ENCODE measurements around the gene NTM. TPM values are rescaled to one million over a fixed set of nuclear protein-coding genes. Genes with fewer than 3 reads are reported as not detected.

Gene NTM
- polyA plus RNA-seq (2012; ENCODE audit: insufficient read depth, insufficient read length, low read depth), result not detected

- no peaks in the 10 kb centered on the region for H3K9me3 ChIP-seq
- H3K36me3 ChIP-seq, result no peaks in the 10 kb centered on the region
- no peak for TF ChIP-seq CTCF (IDR thresholded peaks at IDR 0.05; ENCODE audit: low read depth, low read length)
- H3K4me1 ChIP-seq, result no peaks in the 10 kb centered on the region
- H3K27me3 ChIP-seq, result no peaks in the 10 kb centered on the region
- no peak for DNase-seq
- no peak within 1 kb of the TSS for H3K4me3 ChIP-seq (ENCODE audit: low read depth, low read length)
Measured at GRCh38 chr11:131370090-131370751, at the start of gene NTM. NTM (plus strand) TSS chr11:131370615.

GRCh38 chr11:131324921-131325570 lies 45.4 kb upstream of the NTM start:
- no peak for TF ChIP-seq CTCF (IDR thresholded peaks at IDR 0.05; ENCODE audit: low read depth, low read length)
- no peak for DNase-seq
- Histone ChIP-seq H3K36me3 (no peaks in the 10 kb centered on the region), H3K9me3 (peaks cover 2% of the 10 kb centered on the region), H3K4me3 (ENCODE audit: low read depth, low read length) (no peak overlapping the region), H3K4me1 (no peaks in the 10 kb centered on the region), H3K27me3 (no peaks in the 10 kb centered on the region)

GRCh38 chr11:131326829-131327228 lies 43.6 kb upstream of the NTM start:
- no peaks in the 10 kb centered on the region for H3K27me3 ChIP-seq
- no peak overlapping the region for H3K4me3 ChIP-seq (ENCODE audit: low read depth, low read length)
- TF ChIP-seq CTCF (IDR thresholded peaks at IDR 0.05; ENCODE audit: low read depth, low read length), result no peak
- no peaks in the 10 kb centered on the region for H3K4me1 ChIP-seq
- H3K9me3 ChIP-seq, result peaks cover 2% of the 10 kb centered on the region; the same call in 1 of the 2 replicates
- H3K36me3 ChIP-seq, result no peaks in the 10 kb centered on the region
- DNase-seq, result no peak

- Histone ChIP-seq H3K4me1 (no peaks in the 10 kb centered on the region), H3K4me3 (ENCODE audit: low read depth, low read length) (no peak overlapping the region), H3K9me3 (peaks cover 2% of the 10 kb centered on the region; the same call in 1 of the 2 replicates), H3K27me3 (no peaks in the 10 kb centered on the region), H3K36me3 (no peaks in the 10 kb centered on the region)
- TF ChIP-seq CTCF (IDR thresholded peaks at IDR 0.05; ENCODE audit: low read depth, low read length), result no peak
- DNase-seq, result no peak
Measured at GRCh38 chr11:131327421-131327820, 43.0 kb upstream of the NTM start.

- Histone ChIP-seq H3K4me1 (no peaks in the 10 kb centered on the region), H3K9me3 (no peaks in the 10 kb centered on the region), H3K36me3 (no peaks in the 10 kb centered on the region), H3K27me3 (no peaks in the 10 kb centered on the region), H3K4me3 (ENCODE audit: low read depth, low read length) (no peak overlapping the region)
- TF ChIP-seq CTCF (IDR thresholded peaks at IDR 0.05; ENCODE audit: low read depth, low read length), result no peak
- no peak for DNase-seq
Measured at GRCh38 chr11:131328843-131329242, 41.6 kb upstream of the NTM start.

GRCh38 chr11:131331010-131331409 lies 39.4 kb upstream of the NTM start:
- H3K27me3 ChIP-seq, result no peaks in the 10 kb centered on the region
- no peaks in the 10 kb centered on the region; the same call in 1 of the 2 replicates for H3K9me3 ChIP-seq
- H3K4me1 ChIP-seq, result no peaks in the 10 kb centered on the region
- no peak for DNase-seq
- no peak for TF ChIP-seq CTCF (IDR thresholded peaks at IDR 0.05; ENCODE audit: low read depth, low read length)
- H3K36me3 ChIP-seq, result no peaks in the 10 kb centered on the region
- no peak overlapping the region for H3K4me3 ChIP-seq (ENCODE audit: low read depth, low read length)

All from BE2C (cell line).